IMR-90 (cell line): ENCODE results near the gene PCNX4. TPM values are rescaled to one million over a fixed set of nuclear protein-coding genes. Genes with fewer than 3 reads are reported as not detected.

Experiments used
- ATAC-seq: fragments of 200-7000 bp; cut with Tn5 transposase; 2 replicates; pipeline ENCODE4 v1.9.1; 2020; ENCODE audit warnings: low read depth, mild to moderate bottlenecking, moderate library complexity
- BruUV-seq: library from RNA; stranded (reverse); fragments of 400-500 nt; replicated peaks from 2 replicates; lab custom pipeline; 2021; lab: Mats Ljungman, UMichigan
- CTCF ChIA-PET: fragments of 300-600 bp; formaldehyde crosslinking; extraction: SDS; loops from one replicate; lab custom pipeline; 2021; ENCODE audit warnings: antibody characterized with exemption; lab: Yijun Ruan, JAX
- POLR2A ChIA-PET: fragments of 300-600 bp; sonication (Branson Sonifier 250); formaldehyde crosslinking; loops from one replicate; lab custom pipeline; 2022; ENCODE audit warnings: antibody characterized with exemption; ENCODE audit not compliant: unreplicated experiment; lab: Charles Lee
- DNase-seq: peaks from one replicate; pipeline ENCODE4 v3.0.0; 2013
- H2AFZ ChIP-seq: replicated peaks from 2 replicates; pipeline ENCODE3; 2013; ENCODE audit warnings: low read length, mild to moderate bottlenecking; ENCODE audit not compliant: poor library complexity
- H2AK5ac ChIP-seq: 2 replicates; pipeline ENCODE4 v1.6.1; 2013; ENCODE audit warnings: low read depth, low read length, inconsistent platforms
- H2AK9ac ChIP-seq: replicated peaks from 2 replicates; pipeline ENCODE3; 2013; ENCODE audit warnings: mild to moderate bottlenecking, low read depth, low read length, moderate library complexity; ENCODE audit not compliant: poor library complexity
- H2BK120ac ChIP-seq: 2 replicates; pipeline ENCODE4 v1.6.1; 2013; ENCODE audit warnings: low read depth, low read length, inconsistent platforms
- H2BK15ac ChIP-seq: 3 replicates; pipeline ENCODE4 v1.6.1; 2013; ENCODE audit warnings: low read depth, low read length, inconsistent platforms
- H2BK20ac ChIP-seq: 2 replicates; pipeline ENCODE4 v1.6.1; 2013; ENCODE audit warnings: low read depth, mild to moderate bottlenecking, inconsistent platforms, low read length, moderate library complexity
- H2BK5ac ChIP-seq: 2 replicates; pipeline ENCODE4 v1.6.1; 2013; ENCODE audit warnings: mild to moderate bottlenecking, low read depth, low read length, inconsistent platforms; ENCODE audit not compliant: poor library complexity, severe bottlenecking
- H3K14ac ChIP-seq: replicated peaks from 2 replicates; pipeline ENCODE4 v1.6.1; 2013; ENCODE audit warnings: low read depth, low read length, inconsistent platforms
- H3K18ac ChIP-seq: 2 replicates; pipeline ENCODE4 v1.6.1; 2013; ENCODE audit warnings: low read depth, low read length, control low read depth
- H3K23ac ChIP-seq: 2 replicates; pipeline ENCODE4 v1.6.1; 2013; ENCODE audit warnings: low read depth, low read length, inconsistent platforms
- H3K27ac ChIP-seq: 2 replicates; pipeline ENCODE4 v1.5.1; 2013; ENCODE audit warnings: mild to moderate bottlenecking, control low read depth, low read length; ENCODE audit not compliant: insufficient read depth
- H3K27me3 ChIP-seq: 2 replicates; pipeline ENCODE4 v1.6.1; 2013; ENCODE audit warnings: low read length; ENCODE audit not compliant: control insufficient read depth, insufficient read depth
- H3K36me3 ChIP-seq: 2 replicates; pipeline ENCODE4 v1.6.1; 2013; ENCODE audit warnings: low read length, mixed read lengths; ENCODE audit not compliant: control insufficient read depth, insufficient read depth
- H3K4ac ChIP-seq: 2 replicates; pipeline ENCODE4 v1.6.1; 2013; ENCODE audit warnings: low read depth, low read length, inconsistent platforms
- H3K4me1 ChIP-seq: 2 replicates; pipeline ENCODE4 v1.6.1; 2013; ENCODE audit warnings: low read length, mixed read lengths; ENCODE audit not compliant: control insufficient read depth, insufficient read depth
- H3K4me2 ChIP-seq: 2 replicates; pipeline ENCODE4 v1.6.1; 2013; ENCODE audit warnings: low read depth, mild to moderate bottlenecking, control low read depth, low read length, moderate library complexity
- H3K4me3 ChIP-seq: 2 replicates; pipeline ENCODE4 v1.5.1; 2013; ENCODE audit warnings: low read depth, mild to moderate bottlenecking, control low read depth, low read length, moderate library complexity; ENCODE audit not compliant: insufficient read depth
- H3K56ac ChIP-seq: 2 replicates; pipeline ENCODE4 v1.6.1; 2013; ENCODE audit warnings: low read length, inconsistent platforms; ENCODE audit not compliant: insufficient read depth; ENCODE audit errors: extremely low read depth
- H3K79me1 ChIP-seq, 2 experiments: 2 replicates each; pipeline ENCODE4 v1.6.1; 2013; ENCODE audit warnings: low read length in 2 of 2, inconsistent platforms in 1 of 2, low read depth in 1 of 2
- H3K9ac ChIP-seq: 2 replicates; pipeline ENCODE4 v1.6.1; 2013; ENCODE audit warnings: low read depth, low read length, control low read depth
- H3K9me1 ChIP-seq: 2 replicates; pipeline ENCODE4 v1.6.1; 2013; ENCODE audit warnings: low read length, inconsistent platforms; ENCODE audit not compliant: insufficient read depth
- H3K9me3 ChIP-seq: 2 replicates; pipeline ENCODE4 v1.6.1; 2013; ENCODE audit warnings: low read length; ENCODE audit not compliant: control insufficient read depth, insufficient read depth
- H4K20me1 ChIP-seq: 2 replicates; pipeline ENCODE4 v1.6.1; 2013; ENCODE audit warnings: low read length, inconsistent platforms; ENCODE audit not compliant: insufficient read depth
- H4K5ac ChIP-seq: 2 replicates; pipeline ENCODE4 v1.6.1; 2013; ENCODE audit warnings: mild to moderate bottlenecking, low read depth, low read length, control low read depth
- H4K8ac ChIP-seq, 2 experiments: 2 replicates each; pipeline ENCODE4 v1.6.1; 2013; ENCODE audit warnings: low read depth in 2 of 2, low read length in 2 of 2, control low read depth in 1 of 2, inconsistent platforms in 1 of 2
- H4K91ac ChIP-seq: 2 replicates; pipeline ENCODE4 v1.6.1; 2013; ENCODE audit warnings: low read depth, low read length, inconsistent platforms; ENCODE audit not compliant: insufficient read depth
- BHLHE40 ChIP-seq: fragments of 150-350 bp; IDR thresholded peaks from 2 replicates; pipeline ENCODE4 v1.6.1; 2016; ENCODE audit warnings: mild to moderate bottlenecking, low read depth, low read length
- CEBPB ChIP-seq: IDR thresholded peaks from 2 replicates; pipeline ENCODE4 v1.6.1; 2012; ENCODE audit warnings: low read depth, low read length, improper control_type of control experiment
- CHD1 ChIP-seq: IDR thresholded peaks from 2 replicates; pipeline ENCODE4 v1.6.1; 2012; ENCODE audit warnings: low read depth, low read length, improper control_type of control experiment
- ELK1 ChIP-seq: fragments of 150-350 bp; IDR thresholded peaks from 2 replicates; pipeline ENCODE4 v1.6.1; 2016; ENCODE audit warnings: low read depth, mild to moderate bottlenecking, low read length, moderate library complexity, borderline replicate concordance
- FOS ChIP-seq: fragments of 150-350 bp; IDR thresholded peaks from 2 replicates; pipeline ENCODE4 v1.6.1; 2016; ENCODE audit warnings: low read depth, low read length
- MAFK ChIP-seq: IDR thresholded peaks from 2 replicates; pipeline ENCODE4 v1.6.1; 2012; ENCODE audit warnings: low read depth, low read length, improper control_type of control experiment
- MAZ ChIP-seq: IDR thresholded peaks from 2 replicates; pipeline ENCODE4 v1.6.1; 2012; ENCODE audit warnings: low read depth, mild to moderate bottlenecking, low read length, improper control_type of control experiment, moderate library complexity, borderline replicate concordance
- MXI1 ChIP-seq: IDR thresholded peaks from 2 replicates; pipeline ENCODE4 v1.6.1; 2012; ENCODE audit warnings: low read depth, mild to moderate bottlenecking, low read length, moderate library complexity, borderline replicate concordance
- NFE2L2 ChIP-seq: fragments of 150-350 bp; IDR thresholded peaks from 2 replicates; pipeline ENCODE4 v1.6.1; 2016; ENCODE audit warnings: low read depth, mild to moderate bottlenecking, low read length
- POLR2A ChIP-seq: IDR thresholded peaks from 2 replicates; pipeline ENCODE4 v1.6.1; 2012; ENCODE audit warnings: mild to moderate bottlenecking, low read depth, low read length
- RAD21 ChIP-seq: IDR thresholded peaks from 2 replicates; pipeline ENCODE4 v1.6.1; 2012; ENCODE audit warnings: low read length, improper control_type of control experiment
- RCOR1 ChIP-seq: IDR thresholded peaks from 2 replicates; pipeline ENCODE4 v1.6.1; 2012; ENCODE audit warnings: mild to moderate bottlenecking, low read length, improper control_type of control experiment; ENCODE audit not compliant: insufficient replicate concordance
- RFX5 ChIP-seq: IDR thresholded peaks from 2 replicates; pipeline ENCODE4 v1.8.0; 2012; ENCODE audit warnings: low read depth, mild to moderate bottlenecking, low read length, moderate library complexity
- SMC3 ChIP-seq: fragments of 150-350 bp; IDR thresholded peaks from 2 replicates; pipeline ENCODE4 v1.6.1; 2016; ENCODE audit warnings: low read depth, mild to moderate bottlenecking, antibody characterized with exemption, low read length, moderate library complexity
- WGBS, 2 experiments: methylation state at CpG; one replicate each; pipeline versions ENCODE4 v1.1.5 to v1.1.7; 2013; ENCODE audit warnings: missing lambda C conversion rate in 2 of 2; ENCODE audit not compliant: insufficient read length in 1 of 2; ENCODE audit errors: extremely low coverage in 2 of 2; 5-methylcytosine and 5-hydroxymethylcytosine counted together
- dilution Hi-C: fragments of 300-500 bp; cut with HindIII; formaldehyde crosslinking; loops from one replicate; pipeline ENCODE4 v1.14.3; 2018; ENCODE audit warnings: low sequenced_read_pairs; ENCODE audit not compliant: unreplicated experiment
- in situ Hi-C: fragments of 300-500 bp; cut with MboI; formaldehyde crosslinking; loops from 3 replicates; pipeline ENCODE4 v1.14.3; 2019; ENCODE audit warnings: low sequenced_read_pairs, inconsistent platforms, mixed read lengths
- intact Hi-C: fragments of 100-400 bp; cut with micrococcal nuclease; formaldehyde crosslinking; loops from 2 replicates; pipeline ENCODE4 v1.10.0; 2022
- polyA plus RNA-seq, 3 experiments: library from polyadenylated mRNA; depleted of rRNA; stranded (reverse); fragments of >200 nt; gene quantifications; 2 replicates each; pipeline ENCODE4 v1.2.3, GENCODE V29; 2012; ENCODE audit warnings: low replicate concordance in 1 of 3
- total RNA-seq: library from RNA; depleted of rRNA; stranded (reverse); fragments of >200 nt; gene quantifications from 2 replicates; pipeline ENCODE4 v1.2.3, GENCODE V29; 2012
- TF ChIP-seq, protein P1 (sequence below): fragments of 150-350 bp; IDR thresholded peaks from 2 replicates; pipeline ENCODE4 v1.6.1; 2017; ENCODE audit warnings: mild to moderate bottlenecking, antibody characterized with exemption, low read length, low read depth
- TF ChIP-seq, protein P2 (sequence below): conservative IDR thresholded peaks from 2 replicates; pipeline ENCODE4 v1.5.1; 2012; ENCODE audit warnings: mild to moderate bottlenecking, low read depth, low read length, improper control_type of control experiment

The PCNX4 gene
- total and polyA plus RNA-seq, 2 of the 4 experiments (the other 2 are of a cell fraction), result 55.4 to 128 TPM

DNA sequence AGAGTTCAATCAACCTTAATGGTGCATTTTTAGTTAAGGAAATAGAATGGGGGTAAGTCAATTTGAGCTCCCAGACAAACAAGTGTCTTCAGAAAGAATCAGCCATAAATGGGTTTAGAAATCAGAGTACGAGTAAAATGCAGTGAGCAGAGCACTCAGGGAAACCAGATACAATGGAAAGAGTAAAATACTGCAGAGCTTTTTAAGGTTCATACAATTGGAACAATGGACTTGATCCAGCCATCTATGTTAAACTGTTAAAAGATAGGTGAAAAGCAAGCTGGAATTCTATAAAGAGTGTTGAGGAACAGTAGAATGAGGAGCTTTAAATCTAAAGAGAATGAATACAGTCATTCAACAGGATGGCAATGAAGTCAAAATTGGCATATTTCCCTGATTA, 23.8 kb upstream of the PCNX4 start:
- no peak for ATAC-seq
- intact Hi-C loops (loop anchor here (10.0 kb wide), 1 partner anchor 103 kb away; no protein-coding TSS in a partner anchor), dilution Hi-C loops (no loop called here)

More for the DNA sequence above, 23.8 kb upstream of the PCNX4 start:
- Histone ChIP-seq H2AFZ (no peak overlapping the region), H3K4me1 (no peaks in the 10 kb centered on the region), H3K23ac (no peak overlapping the region), H2BK120ac (no peak overlapping the region), H2BK20ac (no peak overlapping the region), H3K4me2 (no peak overlapping the region), H3K36me3 (no peaks in the 10 kb centered on the region), H3K9ac (no peak overlapping the region), H4K8ac (no peak overlapping the region), H2BK5ac (no peak overlapping the region), H4K20me1 (no peaks in the 10 kb centered on the region), H3K9me1 (no peaks in the 10 kb centered on the region), H2AK9ac (no peak overlapping the region), H4K91ac (no peak overlapping the region), H3K79me1 (no peaks in the 10 kb centered on the region), H3K27me3 (no peaks in the 10 kb centered on the region; the same call in 1 of the 2 replicates), H3K56ac (no peak overlapping the region), H2BK15ac (no peak overlapping the region), H4K5ac (no peak overlapping the region), H3K14ac (no peak overlapping the region), H3K9me3 (no peaks in the 10 kb centered on the region), H2AK5ac (no peak overlapping the region), H3K18ac (no peak overlapping the region), H3K4me3 (no peak overlapping the region), H3K4ac (no peak overlapping the region), H3K27ac (no peak overlapping the region)
- CTCF ChIA-PET, result interaction anchor here (0.6 to 1.0 kb wide), 2 partner anchors 10 to 109 kb away, joined by 3 to 6 read pairs; no protein-coding TSS in a partner anchor
- 83% methylated on average over 1 of the region's 1 CpG; no CpG with 5 or more reads in 1 of the 2 experiments for WGBS, 2 experiments
- BruUV-seq, result no TSS peak
- in situ Hi-C loops, result loop anchor here (5.0 to 25.0 kb wide), 2 partner anchors 114 to 494 kb away; no protein-coding TSS in a partner anchor
- TF ChIP-seq ELK1 (no peak), MAZ (no peak), RCOR1 (no peak), RAD21 (no peak), BHLHE40 (no peak), FOS (no peak), MAFK (no peak), MXI1 (no peak), RFX5 (no peak), CHD1 (no peak), POLR2A (no peak), SMC3 (no peak), CEBPB (no peak), NFE2L2 (no peak)
- TF ChIP-seq, protein P1, sequence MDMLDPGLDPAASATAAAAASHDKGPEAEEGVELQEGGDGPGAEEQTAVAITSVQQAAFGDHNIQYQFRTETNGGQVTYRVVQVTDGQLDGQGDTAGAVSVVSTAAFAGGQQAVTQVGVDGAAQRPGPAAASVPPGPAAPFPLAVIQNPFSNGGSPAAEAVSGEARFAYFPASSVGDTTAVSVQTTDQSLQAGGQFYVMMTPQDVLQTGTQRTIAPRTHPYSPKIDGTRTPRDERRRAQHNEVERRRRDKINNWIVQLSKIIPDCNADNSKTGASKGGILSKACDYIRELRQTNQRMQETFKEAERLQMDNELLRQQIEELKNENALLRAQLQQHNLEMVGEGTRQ, result no peak
- TF ChIP-seq, protein P2, sequence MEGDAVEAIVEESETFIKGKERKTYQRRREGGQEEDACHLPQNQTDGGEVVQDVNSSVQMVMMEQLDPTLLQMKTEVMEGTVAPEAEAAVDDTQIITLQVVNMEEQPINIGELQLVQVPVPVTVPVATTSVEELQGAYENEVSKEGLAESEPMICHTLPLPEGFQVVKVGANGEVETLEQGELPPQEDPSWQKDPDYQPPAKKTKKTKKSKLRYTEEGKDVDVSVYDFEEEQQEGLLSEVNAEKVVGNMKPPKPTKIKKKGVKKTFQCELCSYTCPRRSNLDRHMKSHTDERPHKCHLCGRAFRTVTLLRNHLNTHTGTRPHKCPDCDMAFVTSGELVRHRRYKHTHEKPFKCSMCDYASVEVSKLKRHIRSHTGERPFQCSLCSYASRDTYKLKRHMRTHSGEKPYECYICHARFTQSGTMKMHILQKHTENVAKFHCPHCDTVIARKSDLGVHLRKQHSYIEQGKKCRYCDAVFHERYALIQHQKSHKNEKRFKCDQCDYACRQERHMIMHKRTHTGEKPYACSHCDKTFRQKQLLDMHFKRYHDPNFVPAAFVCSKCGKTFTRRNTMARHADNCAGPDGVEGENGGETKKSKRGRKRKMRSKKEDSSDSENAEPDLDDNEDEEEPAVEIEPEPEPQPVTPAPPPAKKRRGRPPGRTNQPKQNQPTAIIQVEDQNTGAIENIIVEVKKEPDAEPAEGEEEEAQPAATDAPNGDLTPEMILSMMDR, result no peak
- POLR2A ChIA-PET, result no interaction called here
- DNase-seq, result no peak
